IPS-15b (cell line): ENCODE measurements around the gene GCSH.

ENCODE experiments used
- H3K27me3 ChIP-seq: one replicate; pipeline ENCODE4 v1.6.1; 2013; ENCODE audit warnings: low read length; ENCODE audit not compliant: control insufficient read depth, insufficient read depth
- H3K36me3 ChIP-seq: one replicate; pipeline ENCODE4 v1.6.1; 2013; ENCODE audit warnings: low read length; ENCODE audit not compliant: control insufficient read depth, insufficient read depth
- H3K4me1 ChIP-seq: one replicate; pipeline ENCODE4 v1.6.1; 2013; ENCODE audit warnings: mild to moderate bottlenecking, low read length; ENCODE audit not compliant: control insufficient read depth, insufficient read depth
- H3K4me3 ChIP-seq: one replicate; pipeline ENCODE4 v1.5.1; 2013; ENCODE audit warnings: low read depth, low read length
- H3K9ac ChIP-seq: one replicate; pipeline ENCODE4 v1.6.1; 2013; ENCODE audit warnings: low read depth, mild to moderate bottlenecking, low read length
- H3K9me3 ChIP-seq: one replicate; pipeline ENCODE4 v1.6.1; 2013; ENCODE audit warnings: mild to moderate bottlenecking, low read length; ENCODE audit not compliant: control insufficient read depth, insufficient read depth

The GCSH gene

GRCh38 chr16:81035975-81036750, 60.0 kb downstream of the GCSH start:
- H3K27me3 ChIP-seq: no peaks in the 10 kb centered on the region
- H3K4me3 ChIP-seq: peak overlapping the region; percentile 62
- no peaks in the 10 kb centered on the region for H3K4me1 ChIP-seq
- H3K36me3 ChIP-seq: peaks cover 7% of the 10 kb centered on the region
- H3K9me3 ChIP-seq: no peaks in the 10 kb centered on the region
- peak overlapping the region; percentile 60 for H3K9ac ChIP-seq

- no peaks in the 10 kb centered on the region for H3K4me1 ChIP-seq
- peaks cover 7% of the 10 kb centered on the region for H3K36me3 ChIP-seq
- peak within 1 kb of the TSS; percentile 62 for H3K4me3 ChIP-seq
- H3K9me3 ChIP-seq: no peaks in the 10 kb centered on the region
- peak within 1 kb of the TSS; percentile 60 for H3K9ac ChIP-seq
- no peaks in the 10 kb centered on the region for H3K27me3 ChIP-seq
These were observed 60.7 kb downstream of the GCSH start, which contains the start of gene ATMIN for GRCh38 chr16:81035398-81035974. Gene ATMIN, plus strand, starts transcription at chr16:81035842. Its CDS starts 29 bp downstream, at chr16:81035871.
